ENCODE data around the gene AGPAT2. TPM values are rescaled to one million over a fixed set of nuclear protein-coding genes. Genes with fewer than 3 reads are reported as not detected.

AGPAT2 gene
- total RNA-seq, 1 experiment from 2014 or later: 40.2 TPM

- no peak for ATAC-seq
- Mint-ChIP-seq H3K27me3 (ENCODE audit: low read depth) (peaks cover 4% of the 10 kb centered on the region), H3K4me3 (no peak overlapping the region), H3K36me3 (no peaks in the 10 kb centered on the region), H3K27ac (no peak overlapping the region), H3K4me1 (peaks cover 10% of the 10 kb centered on the region), H3K9me3 (no peaks in the 10 kb centered on the region)
- TF ChIP-seq, protein P1, sequence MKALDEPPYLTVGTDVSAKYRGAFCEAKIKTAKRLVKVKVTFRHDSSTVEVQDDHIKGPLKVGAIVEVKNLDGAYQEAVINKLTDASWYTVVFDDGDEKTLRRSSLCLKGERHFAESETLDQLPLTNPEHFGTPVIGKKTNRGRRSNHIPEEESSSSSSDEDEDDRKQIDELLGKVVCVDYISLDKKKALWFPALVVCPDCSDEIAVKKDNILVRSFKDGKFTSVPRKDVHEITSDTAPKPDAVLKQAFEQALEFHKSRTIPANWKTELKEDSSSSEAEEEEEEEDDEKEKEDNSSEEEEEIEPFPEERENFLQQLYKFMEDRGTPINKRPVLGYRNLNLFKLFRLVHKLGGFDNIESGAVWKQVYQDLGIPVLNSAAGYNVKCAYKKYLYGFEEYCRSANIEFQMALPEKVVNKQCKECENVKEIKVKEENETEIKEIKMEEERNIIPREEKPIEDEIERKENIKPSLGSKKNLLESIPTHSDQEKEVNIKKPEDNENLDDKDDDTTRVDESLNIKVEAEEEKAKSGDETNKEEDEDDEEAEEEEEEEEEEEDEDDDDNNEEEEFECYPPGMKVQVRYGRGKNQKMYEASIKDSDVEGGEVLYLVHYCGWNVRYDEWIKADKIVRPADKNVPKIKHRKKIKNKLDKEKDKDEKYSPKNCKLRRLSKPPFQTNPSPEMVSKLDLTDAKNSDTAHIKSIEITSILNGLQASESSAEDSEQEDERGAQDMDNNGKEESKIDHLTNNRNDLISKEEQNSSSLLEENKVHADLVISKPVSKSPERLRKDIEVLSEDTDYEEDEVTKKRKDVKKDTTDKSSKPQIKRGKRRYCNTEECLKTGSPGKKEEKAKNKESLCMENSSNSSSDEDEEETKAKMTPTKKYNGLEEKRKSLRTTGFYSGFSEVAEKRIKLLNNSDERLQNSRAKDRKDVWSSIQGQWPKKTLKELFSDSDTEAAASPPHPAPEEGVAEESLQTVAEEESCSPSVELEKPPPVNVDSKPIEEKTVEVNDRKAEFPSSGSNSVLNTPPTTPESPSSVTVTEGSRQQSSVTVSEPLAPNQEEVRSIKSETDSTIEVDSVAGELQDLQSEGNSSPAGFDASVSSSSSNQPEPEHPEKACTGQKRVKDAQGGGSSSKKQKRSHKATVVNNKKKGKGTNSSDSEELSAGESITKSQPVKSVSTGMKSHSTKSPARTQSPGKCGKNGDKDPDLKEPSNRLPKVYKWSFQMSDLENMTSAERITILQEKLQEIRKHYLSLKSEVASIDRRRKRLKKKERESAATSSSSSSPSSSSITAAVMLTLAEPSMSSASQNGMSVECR (CRISPR knock-in tag; IDR thresholded peaks at IDR 0.05; ENCODE audit: borderline replicate concordance): no peak
- no peak for TF ChIP-seq ZNF281 (CRISPR knock-in tag; IDR thresholded peaks at IDR 0.05)
- no peak for TF ChIP-seq ZNF121 (CRISPR knock-in tag; IDR thresholded peaks at IDR 0.05)
- no peak for TF ChIP-seq ELF4 (CRISPR knock-in tag; IDR thresholded peaks at IDR 0.05; ENCODE audit: low read depth)
- TF ChIP-seq SMAD3 (CRISPR knock-in tag; IDR thresholded peaks at IDR 0.05; ENCODE audit: borderline replicate concordance): no peak
- TF ChIP-seq, protein P2, sequence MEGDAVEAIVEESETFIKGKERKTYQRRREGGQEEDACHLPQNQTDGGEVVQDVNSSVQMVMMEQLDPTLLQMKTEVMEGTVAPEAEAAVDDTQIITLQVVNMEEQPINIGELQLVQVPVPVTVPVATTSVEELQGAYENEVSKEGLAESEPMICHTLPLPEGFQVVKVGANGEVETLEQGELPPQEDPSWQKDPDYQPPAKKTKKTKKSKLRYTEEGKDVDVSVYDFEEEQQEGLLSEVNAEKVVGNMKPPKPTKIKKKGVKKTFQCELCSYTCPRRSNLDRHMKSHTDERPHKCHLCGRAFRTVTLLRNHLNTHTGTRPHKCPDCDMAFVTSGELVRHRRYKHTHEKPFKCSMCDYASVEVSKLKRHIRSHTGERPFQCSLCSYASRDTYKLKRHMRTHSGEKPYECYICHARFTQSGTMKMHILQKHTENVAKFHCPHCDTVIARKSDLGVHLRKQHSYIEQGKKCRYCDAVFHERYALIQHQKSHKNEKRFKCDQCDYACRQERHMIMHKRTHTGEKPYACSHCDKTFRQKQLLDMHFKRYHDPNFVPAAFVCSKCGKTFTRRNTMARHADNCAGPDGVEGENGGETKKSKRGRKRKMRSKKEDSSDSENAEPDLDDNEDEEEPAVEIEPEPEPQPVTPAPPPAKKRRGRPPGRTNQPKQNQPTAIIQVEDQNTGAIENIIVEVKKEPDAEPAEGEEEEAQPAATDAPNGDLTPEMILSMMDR (IDR thresholded peaks at IDR 0.05): no peak
- no peak for TF ChIP-seq ATF1 (CRISPR knock-in tag; IDR thresholded peaks at IDR 0.05)
- no peak for TF ChIP-seq ZNF416 (CRISPR knock-in tag; IDR thresholded peaks at IDR 0.05)
- POLR2A ChIA-PET: no interaction called here
- DNase-seq (ENCODE audit: low spot score): no peak
- CTCF ChIA-PET: interaction anchor here (0.6 to 1.8 kb wide), 5 partner anchors 9 to 104 kb away, joined by 3 to 9 read pairs (median 4); no protein-coding TSS in a partner anchor
These were observed 8.2 kb upstream of the AGPAT2 start for GRCh38 chr9:136695435-136695895.

DNA sequence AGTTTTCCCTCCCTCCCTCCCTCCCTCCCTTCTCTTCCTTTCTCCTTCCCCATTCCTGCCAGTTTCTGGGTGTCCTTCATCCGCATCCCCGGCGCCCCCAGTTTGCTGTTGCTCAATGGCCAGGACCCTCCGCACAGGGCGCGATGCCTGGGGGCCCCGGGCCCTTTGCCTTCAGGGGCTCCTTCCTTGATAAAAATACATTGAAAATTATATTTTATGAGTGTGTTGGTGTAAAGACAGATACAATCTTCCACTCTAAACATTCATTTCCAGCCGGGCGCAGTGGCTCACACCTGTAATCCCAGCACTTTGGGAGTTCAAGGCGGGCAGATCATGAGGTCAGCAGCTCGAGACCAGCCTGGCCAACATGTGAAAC is 7.6 kb upstream of the AGPAT2 start:
- H3K36me3 Mint-ChIP-seq: no peaks in the 10 kb centered on the region

More for the DNA sequence above, 7.6 kb upstream of the AGPAT2 start:
- H3K4me3 Mint-ChIP-seq: no peak overlapping the region
- ChIA-PET CTCF (interaction anchor here (0.5 to 2.0 kb wide), 11 partner anchors 9 to 355 kb away, joined by 3 to 17 read pairs (median 4); no protein-coding TSS in a partner anchor), POLR2A (no interaction called here)
- H3K4me1 Mint-ChIP-seq: peaks cover 10% of the 10 kb centered on the region
- DNase-seq (ENCODE audit: low spot score): no peak
- no peak for TF ChIP-seq RORB (CRISPR knock-in tag; IDR thresholded peaks at IDR 0.05)
- no peak for TF ChIP-seq SP1 (CRISPR knock-in tag; conservative IDR thresholded peaks at IDR 0.05)
- TF ChIP-seq FOXK1 (CRISPR knock-in tag; IDR thresholded peaks at IDR 0.05): no peak
- no peak for TF ChIP-seq STAT6 (CRISPR knock-in tag; conservative IDR thresholded peaks at IDR 0.05; ENCODE audit: low read depth)
- TF ChIP-seq, protein P3, sequence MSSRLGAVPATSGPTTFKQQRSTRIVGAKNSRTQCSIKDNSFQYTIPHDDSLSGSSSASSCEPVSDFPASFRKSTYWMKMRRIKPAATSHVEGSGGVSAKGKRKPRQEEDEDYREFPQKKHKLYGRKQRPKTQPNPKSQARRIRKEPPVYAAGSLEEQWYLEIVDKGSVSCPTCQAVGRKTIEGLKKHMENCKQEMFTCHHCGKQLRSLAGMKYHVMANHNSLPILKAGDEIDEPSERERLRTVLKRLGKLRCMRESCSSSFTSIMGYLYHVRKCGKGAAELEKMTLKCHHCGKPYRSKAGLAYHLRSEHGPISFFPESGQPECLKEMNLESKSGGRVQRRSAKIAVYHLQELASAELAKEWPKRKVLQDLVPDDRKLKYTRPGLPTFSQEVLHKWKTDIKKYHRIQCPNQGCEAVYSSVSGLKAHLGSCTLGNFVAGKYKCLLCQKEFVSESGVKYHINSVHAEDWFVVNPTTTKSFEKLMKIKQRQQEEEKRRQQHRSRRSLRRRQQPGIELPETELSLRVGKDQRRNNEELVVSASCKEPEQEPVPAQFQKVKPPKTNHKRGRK (CRISPR knock-in tag; IDR thresholded peaks at IDR 0.05; ENCODE audit: borderline replicate concordance): no peak
- no peaks in the 10 kb centered on the region for H3K9me3 Mint-ChIP-seq
- ATAC-seq: no peak
- no peak overlapping the region for H3K27ac Mint-ChIP-seq
- no peaks in the 10 kb centered on the region for H3K27me3 Mint-ChIP-seq (ENCODE audit: low read depth)

Measured in WTC11 (cell line).